SJSA1 (cell line): ENCODE results near the gene KIF2A. TPM values are rescaled to one million over a fixed set of nuclear protein-coding genes. Genes with fewer than 3 reads are reported as not detected.

ENCODE experiments used
- total RNA-seq: library from RNA; depleted of rRNA; stranded (reverse); fragments of >200 nt; shearing (Covaris generic); gene quantifications from 2 replicates; pipeline ENCODE4 v1.2.3, GENCODE V29; 2014; rRNA removed

The KIF2A gene
- total RNA-seq, 1 experiment from 2014 or later = 63.6 TPM

Other genes starting within 250 kb of the KIF2A start
- gene DIMT1, start 97.7 kb downstream of the KIF2A start, total RNA-seq = 22.4 and 43.8 TPM in 2 replicates
- gene IPO11, start 106.6 kb downstream of the KIF2A start, total RNA-seq = 18.2 and 32.0 TPM in 2 replicates